HCT116 (cell line): ENCODE results near the gene ASB1. TPM values are rescaled to one million over a fixed set of nuclear protein-coding genes. Genes with fewer than 3 reads are reported as not detected.

ENCODE experiments used
- ATAC-seq: fragments of 200-7000 bp; cut with Tn5 transposase; 2 replicates; pipeline ENCODE4 v1.9.1; 2020; ENCODE audit warnings: mild to moderate bottlenecking, moderate library complexity
- BruUV-seq: library from RNA; stranded (reverse); fragments of 400-500 nt; replicated peaks from 2 replicates; lab custom pipeline; 2021; lab: Mats Ljungman, UMichigan
- CTCF ChIA-PET: fragments of 300-600 bp; sonication (Branson Sonifier 250); formaldehyde crosslinking; loops from one replicate; lab custom pipeline; 2021; ENCODE audit warnings: antibody characterized with exemption; lab: Charles Lee
- POLR2A ChIA-PET: fragments of 300-600, 350-600 bp; sonication (Branson Sonifier 250); formaldehyde crosslinking; loops from one replicate; lab custom pipeline; 2021; ENCODE audit warnings: antibody characterized with exemption; lab: Charles Lee
- RAD21 ChIA-PET, 2 experiments: fragments of 300-600 bp; sonication (Branson Sonifier 250); formaldehyde crosslinking; loops; one replicate each; lab custom pipeline; 2023; ENCODE audit warnings: low total read pairs in 2 of 2; ENCODE audit not compliant: uncharacterized antibody in 2 of 2, unreplicated experiment in 2 of 2, low non-redundant PET in 1 of 2; lab: Charles Lee
- DNase-seq: peaks from one replicate; pipeline ENCODE4 v3.0.0-alpha.2; 2010; ENCODE audit warnings: low read depth, low spot score
- H2AFZ ChIP-seq: fragments of 200-600 bp; shearing (Covaris generic), sonication (generic); 2 replicates; pipeline ENCODE4 v1.6.1; 2017; ENCODE audit warnings: low read depth, mixed run types, mixed read lengths, antibody characterized with exemption, low read length; ENCODE audit not compliant: poor library complexity, severe bottlenecking
- H3K27ac ChIP-seq: 2 replicates; pipeline ENCODE4 v1.5.1; 2012; ENCODE audit warnings: low read depth, low read length
- H3K27me3 ChIP-seq: fragments of 200-600 bp; sonication (generic); 2 replicates; pipeline ENCODE4 v1.6.1; 2016; ENCODE audit warnings: mixed run types, low read length, mixed read lengths; ENCODE audit not compliant: insufficient read depth
- H3K36me3 ChIP-seq, 2 experiments: fragments of 200-500 bp in 1 of 2; fragments of 200-600 bp in 1 of 2; sonication (Bioruptor generic) in 1 of 2; sonication (generic) in 1 of 2; 2 replicates each; pipeline versions ENCODE4 v1.5.1 to v1.6.1; 2014 to 2016; ENCODE audit warnings: low read length in 2 of 2, inconsistent platforms in 1 of 2, mixed read lengths in 1 of 2, mixed run types in 1 of 2; ENCODE audit not compliant: insufficient read depth in 2 of 2, control insufficient read depth in 1 of 2
- H3K4me1 ChIP-seq, 2 experiments: fragments of 200-600 bp in 1 of 2; sonication (generic) in 1 of 2; 2 replicates each; pipeline versions ENCODE4 v1.5.1 to v1.6.1; 2012 to 2017; ENCODE audit warnings: low read length in 2 of 2, inconsistent platforms in 1 of 2, mild to moderate bottlenecking in 1 of 2, mixed read lengths in 1 of 2, mixed run types in 1 of 2, moderate library complexity in 1 of 2; ENCODE audit not compliant: insufficient read depth in 2 of 2, control insufficient read depth in 1 of 2
- H3K4me2 ChIP-seq: fragments of 200-600 bp; sonication (generic); 2 replicates; pipeline ENCODE4 v1.6.1; 2017; ENCODE audit warnings: mixed run types, low read length, mixed read lengths
- H3K4me3 ChIP-seq, 2 experiments: fragments of 200-600 bp in 1 of 2; sonication (generic) in 1 of 2; replicated peaks in 1 of 2; 2 replicates each; pipeline ENCODE4 v1.5.1; 2011 to 2016; ENCODE audit warnings: low read length in 2 of 2, control low read depth in 1 of 2, low read depth in 1 of 2, mild to moderate bottlenecking in 1 of 2, mixed read lengths in 1 of 2, mixed run types in 1 of 2
- H3K79me2 ChIP-seq: fragments of 200-600 bp; sonication (generic); 2 replicates; pipeline ENCODE4 v1.6.1; 2017; ENCODE audit warnings: mild to moderate bottlenecking, mixed run types, low read length, moderate library complexity, mixed read lengths; ENCODE audit not compliant: insufficient read depth
- H3K9ac ChIP-seq: fragments of 200-600 bp; sonication (generic); 2 replicates; pipeline ENCODE4 v1.6.1; 2016; ENCODE audit warnings: low read length, mixed read lengths
- H3K9me2 ChIP-seq: fragments of 200-600 bp; sonication (generic), shearing (Covaris generic); 2 replicates; pipeline ENCODE4 v1.6.1; 2017; ENCODE audit warnings: mixed run types, mild to moderate bottlenecking, moderate library complexity; ENCODE audit not compliant: insufficient read depth
- H3K9me3 ChIP-seq, 2 experiments: fragments of 200-500 bp in 1 of 2; fragments of 200-600 bp in 1 of 2; sonication (Bioruptor generic) in 1 of 2; sonication (generic) in 1 of 2; 2 replicates each; pipeline ENCODE4 v1.6.1; 2014 to 2017; ENCODE audit warnings: low read length in 2 of 2, mixed read lengths in 2 of 2, inconsistent platforms in 1 of 2, low read depth in 1 of 2, mild to moderate bottlenecking in 1 of 2, mixed run types in 1 of 2, moderate library complexity in 1 of 2; ENCODE audit not compliant: control insufficient read depth in 1 of 2, insufficient read depth in 1 of 2
- H4K20me1 ChIP-seq: fragments of 200-600 bp; sonication (generic), shearing (Covaris generic); 2 replicates; pipeline ENCODE4 v1.6.1; 2017; ENCODE audit warnings: mixed run types, mild to moderate bottlenecking, moderate library complexity; ENCODE audit not compliant: insufficient read depth
- CBX3 ChIP-seq: IDR thresholded peaks from 2 replicates; pipeline ENCODE4 v1.6.1; 2012; ENCODE audit warnings: low read depth
- CEBPB ChIP-seq: IDR thresholded peaks from 2 replicates; pipeline ENCODE4 v1.6.1; 2012; ENCODE audit warnings: low read depth
- ELF1 ChIP-seq: IDR thresholded peaks from 2 replicates; pipeline ENCODE4 v1.6.1; 2012; ENCODE audit warnings: low read depth, borderline replicate concordance
- EZH2 ChIP-seq: fragments of 200-600 bp; sonication (generic); IDR thresholded peaks from 2 replicates; pipeline ENCODE4 v1.6.1; 2017; ENCODE audit warnings: antibody characterized with exemption, mixed run types
- EZH2phosphoT487 ChIP-seq: fragments of 200-600 bp; IDR thresholded peaks from 2 replicates; pipeline ENCODE4 v1.6.1; 2018; ENCODE audit warnings: antibody characterized with exemption, borderline replicate concordance
- FOSL1 ChIP-seq: IDR thresholded peaks from 2 replicates; pipeline ENCODE4 v1.6.1; 2012; ENCODE audit warnings: low read depth
- JUND ChIP-seq: IDR thresholded peaks from 2 replicates; pipeline ENCODE4 v1.6.1; 2012
- POLR2A ChIP-seq: IDR thresholded peaks from 2 replicates; pipeline ENCODE4 v1.7.0; 2011; ENCODE audit warnings: borderline replicate concordance; ENCODE audit not compliant: insufficient read depth, insufficient read length; ENCODE audit errors: extremely low read depth
- SIN3A ChIP-seq: IDR thresholded peaks from 2 replicates; pipeline ENCODE4 v1.6.1; 2012; ENCODE audit warnings: low read depth
- YY1 ChIP-seq: IDR thresholded peaks from 2 replicates; pipeline ENCODE4 v1.6.1; 2011; ENCODE audit warnings: low read length, low read depth, moderate library complexity, mild to moderate bottlenecking; ENCODE audit not compliant: insufficient replicate concordance; ENCODE audit errors: extremely low read depth
- ZFX ChIP-seq: fragments of 450-650 bp; IDR thresholded peaks from 2 replicates; pipeline ENCODE4 v1.6.1; 2017
- intact Hi-C: fragments of 100-400 bp; cut with micrococcal nuclease; formaldehyde crosslinking; loops from 2 replicates; pipeline ENCODE4 v1.10.0; 2022
- total RNA-seq: library from RNA; stranded (reverse); gene quantifications from one replicate; pipeline ENCODE4 v1.2.1, GENCODE V29; 2021; ENCODE audit not compliant: unreplicated experiment
- TF ChIP-seq, protein P1 (sequence below): IDR thresholded peaks from 2 replicates; pipeline ENCODE4 v1.6.1; 2011; ENCODE audit warnings: mild to moderate bottlenecking, low read length, moderate library complexity; ENCODE audit not compliant: insufficient replicate concordance; ENCODE audit errors: extremely low read depth
- TF ChIP-seq, protein P2 (sequence below): IDR thresholded peaks from 2 replicates; pipeline ENCODE4 v1.6.1; 2012
- TF ChIP-seq, protein P3 (sequence below): IDR thresholded peaks from 2 replicates; pipeline ENCODE4 v1.6.1; 2012
- TF ChIP-seq, protein P4 (sequence below): IDR thresholded peaks from 2 replicates; pipeline ENCODE4 v1.6.1; 2012; ENCODE audit warnings: low read depth

Gene ASB1
- total RNA-seq, 1 experiment from 2014 or later: 43.1 TPM

DNA sequence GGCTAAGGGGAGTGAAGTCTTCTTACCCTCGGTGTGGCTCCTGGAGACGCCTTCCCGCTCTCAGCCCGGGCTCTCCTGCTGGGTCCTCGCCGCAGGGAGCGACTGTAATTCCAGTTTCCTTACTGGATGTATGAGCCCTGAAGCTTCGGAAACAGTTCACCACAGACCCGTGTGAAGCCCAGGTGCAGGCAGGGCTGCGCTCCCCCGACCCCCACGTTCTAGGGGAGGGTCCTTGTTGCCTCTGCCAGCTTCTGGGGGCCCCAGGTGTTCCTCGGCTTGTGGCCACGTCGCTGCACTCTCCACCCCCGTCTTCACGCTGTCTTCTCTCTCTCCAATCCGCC is 5.1 kb upstream of the ASB1 start:
- H3K4me1 ChIP-seq: peaks cover 9 to 11% of the 10 kb centered on the region in 2 experiments
- no peaks in the 10 kb centered on the region for H4K20me1 ChIP-seq
- no peaks in the 10 kb centered on the region for H3K36me3 ChIP-seq
- no peak overlapping the region for H3K4me2 ChIP-seq
- H3K79me2 ChIP-seq: no peaks in the 10 kb centered on the region
- TF ChIP-seq EZH2phosphoT487 (no peak), CEBPB (no peak), FOSL1 (no peak), ZFX (no peak), ELF1 (no peak), YY1 (no peak), POLR2A (no peak), JUND (no peak), CBX3 (no peak), SIN3A (no peak), EZH2 (no peak)
- TF ChIP-seq, protein P1, sequence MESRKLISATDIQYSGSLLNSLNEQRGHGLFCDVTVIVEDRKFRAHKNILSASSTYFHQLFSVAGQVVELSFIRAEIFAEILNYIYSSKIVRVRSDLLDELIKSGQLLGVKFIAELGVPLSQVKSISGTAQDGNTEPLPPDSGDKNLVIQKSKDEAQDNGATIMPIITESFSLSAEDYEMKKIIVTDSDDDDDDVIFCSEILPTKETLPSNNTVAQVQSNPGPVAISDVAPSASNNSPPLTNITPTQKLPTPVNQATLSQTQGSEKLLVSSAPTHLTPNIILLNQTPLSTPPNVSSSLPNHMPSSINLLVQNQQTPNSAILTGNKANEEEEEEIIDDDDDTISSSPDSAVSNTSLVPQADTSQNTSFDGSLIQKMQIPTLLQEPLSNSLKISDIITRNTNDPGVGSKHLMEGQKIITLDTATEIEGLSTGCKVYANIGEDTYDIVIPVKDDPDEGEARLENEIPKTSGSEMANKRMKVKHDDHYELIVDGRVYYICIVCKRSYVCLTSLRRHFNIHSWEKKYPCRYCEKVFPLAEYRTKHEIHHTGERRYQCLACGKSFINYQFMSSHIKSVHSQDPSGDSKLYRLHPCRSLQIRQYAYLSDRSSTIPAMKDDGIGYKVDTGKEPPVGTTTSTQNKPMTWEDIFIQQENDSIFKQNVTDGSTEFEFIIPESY: no peak
- TF ChIP-seq, protein P2, sequence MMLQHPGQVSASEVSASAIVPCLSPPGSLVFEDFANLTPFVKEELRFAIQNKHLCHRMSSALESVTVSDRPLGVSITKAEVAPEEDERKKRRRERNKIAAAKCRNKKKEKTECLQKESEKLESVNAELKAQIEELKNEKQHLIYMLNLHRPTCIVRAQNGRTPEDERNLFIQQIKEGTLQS: no peak
- TF ChIP-seq, protein P3, sequence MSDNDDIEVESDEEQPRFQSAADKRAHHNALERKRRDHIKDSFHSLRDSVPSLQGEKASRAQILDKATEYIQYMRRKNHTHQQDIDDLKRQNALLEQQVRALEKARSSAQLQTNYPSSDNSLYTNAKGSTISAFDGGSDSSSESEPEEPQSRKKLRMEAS: no peak
- TF ChIP-seq, protein P4, sequence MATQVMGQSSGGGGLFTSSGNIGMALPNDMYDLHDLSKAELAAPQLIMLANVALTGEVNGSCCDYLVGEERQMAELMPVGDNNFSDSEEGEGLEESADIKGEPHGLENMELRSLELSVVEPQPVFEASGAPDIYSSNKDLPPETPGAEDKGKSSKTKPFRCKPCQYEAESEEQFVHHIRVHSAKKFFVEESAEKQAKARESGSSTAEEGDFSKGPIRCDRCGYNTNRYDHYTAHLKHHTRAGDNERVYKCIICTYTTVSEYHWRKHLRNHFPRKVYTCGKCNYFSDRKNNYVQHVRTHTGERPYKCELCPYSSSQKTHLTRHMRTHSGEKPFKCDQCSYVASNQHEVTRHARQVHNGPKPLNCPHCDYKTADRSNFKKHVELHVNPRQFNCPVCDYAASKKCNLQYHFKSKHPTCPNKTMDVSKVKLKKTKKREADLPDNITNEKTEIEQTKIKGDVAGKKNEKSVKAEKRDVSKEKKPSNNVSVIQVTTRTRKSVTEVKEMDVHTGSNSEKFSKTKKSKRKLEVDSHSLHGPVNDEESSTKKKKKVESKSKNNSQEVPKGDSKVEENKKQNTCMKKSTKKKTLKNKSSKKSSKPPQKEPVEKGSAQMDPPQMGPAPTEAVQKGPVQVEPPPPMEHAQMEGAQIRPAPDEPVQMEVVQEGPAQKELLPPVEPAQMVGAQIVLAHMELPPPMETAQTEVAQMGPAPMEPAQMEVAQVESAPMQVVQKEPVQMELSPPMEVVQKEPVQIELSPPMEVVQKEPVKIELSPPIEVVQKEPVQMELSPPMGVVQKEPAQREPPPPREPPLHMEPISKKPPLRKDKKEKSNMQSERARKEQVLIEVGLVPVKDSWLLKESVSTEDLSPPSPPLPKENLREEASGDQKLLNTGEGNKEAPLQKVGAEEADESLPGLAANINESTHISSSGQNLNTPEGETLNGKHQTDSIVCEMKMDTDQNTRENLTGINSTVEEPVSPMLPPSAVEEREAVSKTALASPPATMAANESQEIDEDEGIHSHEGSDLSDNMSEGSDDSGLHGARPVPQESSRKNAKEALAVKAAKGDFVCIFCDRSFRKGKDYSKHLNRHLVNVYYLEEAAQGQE: no peak
- no peak overlapping the region for H3K4me3 ChIP-seq
- no peak overlapping the region for H3K27ac ChIP-seq
- RAD21 ChIA-PET: no interaction called here
- H3K9me3 ChIP-seq: no peaks in the 10 kb centered on the region
- POLR2A ChIA-PET: no interaction called here
- intact Hi-C loops: no loop called here
- H2AFZ ChIP-seq: no peak overlapping the region
- no peaks in the 10 kb centered on the region for H3K9me2 ChIP-seq
- CTCF ChIA-PET: interaction anchor here (0.6 kb wide), 1 partner anchor 956 kb away, joined by 3 read pairs; no protein-coding TSS in a partner anchor
- BruUV-seq: no TSS peak
- no peak for DNase-seq
- no peaks in the 10 kb centered on the region for H3K27me3 ChIP-seq
- ATAC-seq: no peak
- no peak overlapping the region for H3K9ac ChIP-seq
